HFFc6 (cell line): Measurements from ENCODE around the gene CADPS2. TPM values are rescaled to one million over a fixed set of nuclear protein-coding genes. Genes with fewer than 3 reads are reported as not detected.
A peak's percentile ranks its signal among the peaks of the same experiment; 100 is the strongest.

Experiments
- DNase-seq: peaks from one replicate; pipeline ENCODE4 v3.0.0-alpha.2; 2018
- H3K27ac Mint-ChIP-seq: 2 replicates; pipeline ENCODE4 v1.8.0; 2020; ENCODE audit warnings: mild to moderate bottlenecking, mixed read lengths
- H3K27me3 Mint-ChIP-seq: 2 replicates; pipeline ENCODE4 v1.8.0; 2021; ENCODE audit warnings: mild to moderate bottlenecking, moderate library complexity, mixed read lengths; ENCODE audit not compliant: insufficient read depth
- H3K36me3 Mint-ChIP-seq: 2 replicates; pipeline ENCODE4 v1.8.0; 2021; ENCODE audit warnings: low read depth, mixed read lengths
- H3K4me1 Mint-ChIP-seq: 2 replicates; pipeline ENCODE4 v1.8.0; 2020; ENCODE audit warnings: low read depth, mixed read lengths
- H3K4me3 Mint-ChIP-seq: 2 replicates; pipeline ENCODE4 v1.8.0; 2020; ENCODE audit warnings: mild to moderate bottlenecking, moderate library complexity, mixed read lengths
- H3K9me3 Mint-ChIP-seq: 2 replicates; pipeline ENCODE4 v1.8.0; 2020; ENCODE audit warnings: mild to moderate bottlenecking, mixed read lengths
- total RNA-seq, 6 experiments: library from RNA; stranded (reverse); fragmentation: NEBNext Ultra II Directional; extraction: Animal tissue kit (Norgen Biotek cat#: 25700); gene quantifications; 2 replicates in 1 of 6; 3 replicates in 5 of 6; pipeline ENCODE4 v1.2.3, GENCODE V29; 2021
- TF ChIP-seq, protein P1 (sequence below): fragments of 200-600 bp; sonication (generic); IDR thresholded peaks from 2 replicates; pipeline ENCODE4 v1.5.0; 2021; ENCODE audit warnings: antibody characterized with exemption, mild to moderate bottlenecking

The CADPS2 gene
- total RNA-seq, 6 experiments from 2014 or later, result not detected

DNA sequence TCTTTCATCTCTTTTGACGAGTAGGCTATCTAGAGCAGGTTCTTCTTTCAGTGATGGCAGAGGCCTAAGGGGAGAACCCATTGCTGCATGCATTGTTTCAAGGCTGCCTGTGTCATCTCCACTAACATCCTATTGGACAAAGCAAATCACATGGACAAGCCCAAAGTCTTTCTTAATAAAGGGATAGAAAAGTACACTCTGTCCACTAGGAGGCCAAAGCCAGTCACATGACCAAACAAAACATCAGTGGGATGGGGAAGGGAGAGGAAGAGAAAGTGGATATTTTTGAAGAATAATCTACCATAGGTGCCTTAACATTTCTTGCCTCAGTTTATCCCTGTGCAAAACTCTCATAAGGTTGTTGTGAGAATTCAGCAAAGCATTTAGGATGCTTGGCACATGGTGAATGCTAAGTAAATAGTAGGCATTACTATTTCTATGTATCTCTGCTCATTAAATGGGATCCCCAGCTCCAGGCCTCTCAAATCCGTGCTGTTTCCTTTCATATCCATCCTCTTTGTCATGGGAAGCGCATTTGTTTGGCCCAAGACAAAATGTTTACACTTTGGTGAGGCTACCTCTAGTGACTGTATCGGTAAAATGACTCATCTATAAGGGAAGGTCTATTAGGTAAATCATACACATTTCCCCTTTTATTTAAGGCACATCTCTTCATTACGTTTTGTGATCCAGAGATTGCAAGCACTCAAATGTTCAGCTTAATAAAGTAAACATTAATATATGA lies 16.7 kb upstream of the CADPS2 start:
- no peak for DNase-seq
- Mint-ChIP-seq H3K9me3 (peaks cover 7% of the 10 kb centered on the region; the same call in 1 of the 2 replicates), H3K27me3 (no peaks in the 10 kb centered on the region), H3K36me3 (no peaks in the 10 kb centered on the region), H3K27ac (no peak overlapping the region), H3K4me1 (no peaks in the 10 kb centered on the region), H3K4me3 (no peak overlapping the region)
- TF ChIP-seq, protein P1, sequence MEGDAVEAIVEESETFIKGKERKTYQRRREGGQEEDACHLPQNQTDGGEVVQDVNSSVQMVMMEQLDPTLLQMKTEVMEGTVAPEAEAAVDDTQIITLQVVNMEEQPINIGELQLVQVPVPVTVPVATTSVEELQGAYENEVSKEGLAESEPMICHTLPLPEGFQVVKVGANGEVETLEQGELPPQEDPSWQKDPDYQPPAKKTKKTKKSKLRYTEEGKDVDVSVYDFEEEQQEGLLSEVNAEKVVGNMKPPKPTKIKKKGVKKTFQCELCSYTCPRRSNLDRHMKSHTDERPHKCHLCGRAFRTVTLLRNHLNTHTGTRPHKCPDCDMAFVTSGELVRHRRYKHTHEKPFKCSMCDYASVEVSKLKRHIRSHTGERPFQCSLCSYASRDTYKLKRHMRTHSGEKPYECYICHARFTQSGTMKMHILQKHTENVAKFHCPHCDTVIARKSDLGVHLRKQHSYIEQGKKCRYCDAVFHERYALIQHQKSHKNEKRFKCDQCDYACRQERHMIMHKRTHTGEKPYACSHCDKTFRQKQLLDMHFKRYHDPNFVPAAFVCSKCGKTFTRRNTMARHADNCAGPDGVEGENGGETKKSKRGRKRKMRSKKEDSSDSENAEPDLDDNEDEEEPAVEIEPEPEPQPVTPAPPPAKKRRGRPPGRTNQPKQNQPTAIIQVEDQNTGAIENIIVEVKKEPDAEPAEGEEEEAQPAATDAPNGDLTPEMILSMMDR, result 0 out of 2 replicates have a peak, but pooled peaks have one; percentile 8

DNA sequence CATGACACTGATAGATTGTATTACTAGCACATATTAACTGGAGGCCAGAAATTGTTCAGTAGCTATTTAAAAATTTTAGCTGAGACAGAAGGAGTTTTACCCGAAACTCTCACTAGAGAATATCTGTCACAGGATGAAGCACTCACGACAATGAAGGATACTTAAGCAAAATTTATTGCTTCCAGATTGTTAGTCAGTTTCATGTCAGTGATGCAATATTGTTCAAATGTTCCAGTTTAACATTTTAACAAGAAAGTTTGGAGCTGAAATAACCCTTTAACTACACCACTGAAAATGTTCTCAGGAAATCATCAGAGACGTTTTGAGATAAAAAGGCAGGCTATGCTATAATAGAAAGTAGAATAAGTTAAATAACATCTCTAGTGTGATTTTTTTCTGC lies 15.0 kb upstream of the CADPS2 start:
- no peaks in the 10 kb centered on the region for H3K4me1 Mint-ChIP-seq
- no peak for DNase-seq
- no peak overlapping the region for H3K27ac Mint-ChIP-seq
- TF ChIP-seq, protein P1, result no peak
- H3K36me3 Mint-ChIP-seq, result no peaks in the 10 kb centered on the region
- H3K27me3 Mint-ChIP-seq, result no peaks in the 10 kb centered on the region
- no peak overlapping the region for H3K4me3 Mint-ChIP-seq
- peaks cover 8% of the 10 kb centered on the region; the same call in 1 of the 2 replicates for H3K9me3 Mint-ChIP-seq

- DNase-seq, result no peak
- Mint-ChIP-seq H3K4me1 (no peaks in the 10 kb centered on the region), H3K36me3 (no peaks in the 10 kb centered on the region), H3K27me3 (no peaks in the 10 kb centered on the region), H3K9me3 (peaks cover 5% of the 10 kb centered on the region; the same call in 1 of the 2 replicates), H3K27ac (no peak overlapping the region), H3K4me3 (no peak overlapping the region)
- TF ChIP-seq, protein P1, result no peak
Observed at GRCh38 chr7:122896509-122896908, 10.2 kb upstream of the CADPS2 start.

GRCh38 chr7:122893486-122893885 lies 7.2 kb upstream of the CADPS2 start:
- no peaks in the 10 kb centered on the region for H3K36me3 Mint-ChIP-seq
- H3K9me3 Mint-ChIP-seq, result peaks cover 5% of the 10 kb centered on the region; the same call in 1 of the 2 replicates
- TF ChIP-seq, protein P1, result no peak
- no peak overlapping the region for H3K27ac Mint-ChIP-seq
- no peak for DNase-seq
- H3K27me3 Mint-ChIP-seq, result no peaks in the 10 kb centered on the region; the same call in 1 of the 2 replicates
- no peak overlapping the region for H3K4me3 Mint-ChIP-seq
- no peaks in the 10 kb centered on the region for H3K4me1 Mint-ChIP-seq

GRCh38 chr7:122889116-122889515 lies 2.9 kb upstream of the CADPS2 start:
- DNase-seq, result no peak
- no peaks in the 10 kb centered on the region for H3K9me3 Mint-ChIP-seq
- H3K27ac Mint-ChIP-seq, result no peak overlapping the region
- H3K36me3 Mint-ChIP-seq, result no peaks in the 10 kb centered on the region
- no peak overlapping the region for H3K4me3 Mint-ChIP-seq
- no peaks in the 10 kb centered on the region; the same call in 1 of the 2 replicates for H3K4me1 Mint-ChIP-seq
- peaks cover 6% of the 10 kb centered on the region; the same call in 1 of the 2 replicates for H3K27me3 Mint-ChIP-seq
- TF ChIP-seq, protein P1, result no peak
